H1 (cell line): ENCODE data around the gene BCKDHB. TPM values are rescaled to one million over a fixed set of nuclear protein-coding genes. Genes with fewer than 3 reads are reported as not detected.

Experiments
- CHD7 ChIP-seq: fragments of 300-600 bp; sonication (generic); IDR thresholded peaks from 2 replicates; pipeline ENCODE4 v1.7.1; 2012; ENCODE audit warnings: low read length, moderate library complexity, mild to moderate bottlenecking, inconsistent platforms; ENCODE audit not compliant: insufficient replicate concordance
- RXRA ChIP-seq: IDR thresholded peaks from 2 replicates; pipeline ENCODE4 v1.6.1; 2011; ENCODE audit warnings: low read depth, mild to moderate bottlenecking, low read length, moderate library complexity; ENCODE audit not compliant: insufficient read depth
- polyA plus RNA-seq, 7 experiments: library from polyadenylated mRNA; depleted of rRNA in 3 of 7; stranded (reverse) in 5 of 7; unstranded in 2 of 7; fragments of >200 nt in 5 of 7; fragments of 200-250 nt in 2 of 7; gene quantifications; 1 replicate in 5 of 7; 2 replicates in 1 of 7; 4 replicates in 1 of 7; pipeline versions ENCODE4 v1.2.1 to v1.2.3, GENCODE V29; 2011 to 2013; ENCODE audit warnings: missing spikeins in 2 of 7, mixed read lengths in 2 of 7
- total RNA-seq: library from RNA; stranded (reverse); fragmentation: NEBNext Ultra II Directional; extraction: Animal tissue kit (Norgen Biotek cat#: 25700); gene quantifications from 2 replicates; pipeline ENCODE4 v1.2.1, GENCODE V29; 2021

The BCKDHB gene
- total and polyA plus RNA-seq, 2 of the 8 experiments (the other 6 are each of a cell fraction or from before 2014, with no cell fraction given), result 22.1 to 30.8 TPM

GRCh38 chr6:80203283-80203682, 96.8 kb downstream of the BCKDHB start (continued):
- no peak for TF ChIP-seq CHD7
- TF ChIP-seq RXRA, result no peak
